Stimulated activated CD8-positive, alpha-beta memory T cell treated with anti-CD3 and anti-CD28 coated beads, Interleukin-7, amount 100 ng/mL, for 48 hours (primary cell): ENCODE results near the gene IL17REL.

Experiments
- DNase-seq, 2 donors: peaks; one replicate each; pipeline ENCODE4 v3.0.0-alpha.2; 2020; ENCODE audit warnings: low read depth in 1 of 2; ENCODE audit errors: extremely low read depth in 1 of 2

IL17REL gene

GRCh38 chr22:50012211-50013181 is at the start of gene IL17REL:
IL17REL (minus strand) TSS chr22:50012765; CDS start chr22:50012646, 119 bp downstream.
- DNase-seq = no peak

- no peak for DNase-seq
Observed at GRCh38 chr22:50061824-50062355, 49.3 kb upstream of the IL17REL start.

DNA sequence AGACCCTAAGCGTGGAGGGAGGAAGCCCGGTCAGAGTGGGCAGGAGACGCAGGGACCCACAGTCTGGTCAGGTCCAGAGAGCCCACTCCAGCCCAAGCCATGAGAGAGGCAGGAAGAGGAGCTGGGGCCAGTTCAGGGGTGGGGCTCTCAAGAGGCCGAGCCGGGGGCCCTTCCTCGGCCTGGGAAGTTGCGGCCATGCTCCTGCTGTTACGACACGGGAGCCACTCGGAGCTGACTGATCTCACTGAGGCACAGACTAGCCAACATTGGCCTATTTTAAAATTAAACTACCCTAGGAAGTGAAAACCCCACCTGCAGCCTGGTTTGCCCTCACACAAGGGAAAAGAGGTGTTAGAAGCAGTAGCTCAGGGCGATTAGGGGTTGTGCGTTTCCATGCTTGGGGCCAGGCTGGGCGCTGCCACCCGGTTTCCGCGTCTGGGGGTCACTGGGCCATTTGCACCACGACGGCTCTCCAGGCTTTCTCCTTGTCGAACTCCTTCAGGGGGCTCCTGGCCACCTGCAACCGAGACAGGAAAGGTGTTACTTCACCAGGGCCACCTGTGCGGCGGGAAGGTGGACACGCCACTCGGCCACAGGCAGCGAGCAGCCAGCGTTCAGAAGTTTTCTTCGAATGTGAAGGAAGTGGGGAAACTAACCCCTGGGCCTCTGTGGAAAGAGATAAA is 48.7 kb upstream of the IL17REL start:
- no peak for DNase-seq

- DNase-seq = no peak
Observed at GRCh38 chr22:50060441-50061140, 48.0 kb upstream of the IL17REL start.

- no peak for DNase-seq
Observed at GRCh38 chr22:50059881-50060262, 47.3 kb upstream of the IL17REL start.

GRCh38 chr22:50058906-50059880 is 46.6 kb upstream of the IL17REL start:
- no peak for DNase-seq

GRCh38 chr22:50058061-50058905 is 45.7 kb upstream of the IL17REL start, which contains the start of gene TTLL8:
TTLL8 (minus strand) TSS chr22:50058298.
- DNase-seq = no peak

DNA sequence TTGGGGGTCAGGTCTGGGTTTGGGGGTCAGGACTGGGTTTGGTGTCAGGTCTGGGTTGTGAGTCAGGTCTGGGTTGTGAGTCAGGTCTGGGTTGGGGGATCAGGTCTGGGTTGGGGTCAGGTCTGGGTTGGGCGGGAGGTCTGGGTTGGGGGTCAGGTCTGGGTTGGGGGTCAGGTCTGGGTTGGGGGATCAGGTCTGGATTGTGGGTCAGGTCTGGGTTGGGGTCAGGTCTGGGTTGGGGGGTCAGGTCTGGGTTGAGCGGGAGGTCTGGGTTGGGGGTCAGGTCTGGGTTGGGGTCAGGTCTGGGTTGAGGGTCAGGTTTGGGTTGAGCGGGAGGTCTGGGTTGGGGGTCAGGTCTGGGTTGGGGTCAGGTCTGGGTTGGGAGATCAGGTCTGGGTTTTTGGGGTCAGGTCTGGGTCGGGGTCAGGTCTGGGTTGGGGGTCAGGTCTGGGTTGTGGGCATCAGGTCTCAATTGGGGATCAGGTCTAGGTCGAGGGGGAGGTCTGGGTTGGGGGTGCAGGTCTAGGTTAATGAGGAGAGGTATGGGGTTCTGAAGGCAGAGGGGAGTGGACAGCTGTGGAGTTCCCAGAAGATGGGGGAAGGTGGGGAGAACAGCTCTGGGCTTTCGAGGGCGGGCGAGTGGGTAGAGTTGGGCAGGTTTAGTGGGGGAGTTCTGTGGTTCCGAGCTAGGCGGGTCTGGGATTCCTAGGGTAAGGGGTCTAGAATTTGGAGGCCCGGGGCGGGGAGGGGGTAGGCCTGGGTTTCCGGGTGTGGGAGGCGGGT is 44.9 kb upstream of the IL17REL start:
- DNase-seq = no peak

- no peak for DNase-seq
Observed at GRCh38 chr22:50056214-50056972, 43.8 kb upstream of the IL17REL start.

GRCh38 chr22:50053861-50054260 is 41.3 kb upstream of the IL17REL start:
- no peak for DNase-seq

DNA sequence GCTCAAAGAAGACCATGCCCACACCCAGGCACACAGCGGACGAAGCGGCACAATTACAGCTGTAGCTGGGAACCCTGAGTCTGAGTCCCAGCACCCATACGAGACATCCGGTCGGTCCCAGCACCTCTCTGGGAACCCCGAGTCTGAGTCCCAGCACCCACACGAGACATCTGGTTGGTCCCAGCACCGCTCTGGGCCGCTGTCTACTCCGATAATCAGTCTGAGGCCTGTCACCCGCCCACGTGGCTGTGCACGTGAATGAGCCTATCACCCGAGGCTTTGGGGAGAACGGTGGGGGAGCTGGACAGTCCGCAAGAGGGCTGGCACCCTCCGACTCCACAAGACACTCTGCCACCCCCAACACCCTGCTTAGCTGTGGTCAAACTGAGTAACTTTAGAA is 39.4 kb upstream of the IL17REL start:
- no peak for DNase-seq

DNA sequence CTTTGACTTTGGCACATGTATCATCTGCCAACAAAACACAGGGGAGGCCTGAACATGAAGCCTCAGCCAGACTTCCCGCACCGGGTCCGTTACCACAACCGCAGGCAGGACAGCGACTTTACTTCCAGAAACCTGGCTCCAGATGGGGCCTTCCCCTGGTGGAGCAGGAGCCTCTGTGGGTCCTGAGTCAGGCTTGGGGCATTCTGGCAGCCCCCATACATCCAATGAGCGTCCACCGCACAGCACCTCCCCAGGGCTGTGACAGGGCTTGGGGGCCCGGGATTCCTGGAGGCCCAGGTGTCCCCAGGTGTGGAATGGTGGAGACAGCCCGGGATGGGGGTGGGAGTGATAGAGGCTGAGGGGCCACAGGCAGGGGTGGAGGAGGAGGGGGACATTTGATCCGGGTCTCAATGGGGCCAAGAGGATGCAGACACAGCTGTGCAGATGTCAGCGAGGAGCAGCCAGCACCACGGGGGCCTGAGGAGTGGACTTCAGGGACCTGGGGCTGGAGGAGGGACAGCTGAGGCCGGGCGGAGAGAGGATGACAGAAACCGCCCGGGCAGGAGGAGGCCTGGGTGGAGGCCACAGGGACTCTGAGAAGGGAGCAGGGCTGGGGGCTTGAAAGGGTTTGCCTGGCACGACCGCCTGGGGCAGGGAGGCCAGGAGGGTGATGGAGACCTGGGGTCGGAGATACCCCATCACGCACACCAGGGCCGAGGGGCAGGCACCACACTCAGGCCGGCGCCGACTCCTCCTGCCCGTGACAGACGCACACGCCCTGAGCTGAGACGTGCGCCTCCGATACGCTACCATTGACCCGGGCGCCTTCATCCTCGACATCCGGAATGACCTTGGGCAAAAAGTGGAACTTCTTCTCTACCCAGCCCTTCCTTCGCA is 37.0 kb upstream of the IL17REL start:
- DNase-seq = no peak

DNA sequence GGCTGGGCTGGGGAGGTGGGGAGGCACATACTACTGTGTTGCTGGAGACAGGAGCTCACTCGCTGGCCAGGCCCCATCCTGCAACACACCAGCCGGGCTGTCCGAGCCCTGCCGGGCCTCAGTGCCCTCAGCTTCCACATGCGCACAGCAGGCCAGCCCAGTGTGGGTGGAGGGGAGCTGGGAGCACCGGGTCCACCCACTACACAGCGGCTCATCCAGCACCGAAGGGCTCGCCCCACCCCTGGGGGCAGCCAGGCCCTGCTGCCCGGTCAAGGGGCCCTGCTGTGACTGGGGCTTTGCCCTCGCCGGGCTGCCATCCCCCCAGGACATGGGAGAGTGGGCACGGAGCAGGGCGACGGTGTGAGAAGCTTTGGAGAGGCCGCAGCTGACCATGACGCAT is 36.3 kb upstream of the IL17REL start:
- no peak for DNase-seq

DNA sequence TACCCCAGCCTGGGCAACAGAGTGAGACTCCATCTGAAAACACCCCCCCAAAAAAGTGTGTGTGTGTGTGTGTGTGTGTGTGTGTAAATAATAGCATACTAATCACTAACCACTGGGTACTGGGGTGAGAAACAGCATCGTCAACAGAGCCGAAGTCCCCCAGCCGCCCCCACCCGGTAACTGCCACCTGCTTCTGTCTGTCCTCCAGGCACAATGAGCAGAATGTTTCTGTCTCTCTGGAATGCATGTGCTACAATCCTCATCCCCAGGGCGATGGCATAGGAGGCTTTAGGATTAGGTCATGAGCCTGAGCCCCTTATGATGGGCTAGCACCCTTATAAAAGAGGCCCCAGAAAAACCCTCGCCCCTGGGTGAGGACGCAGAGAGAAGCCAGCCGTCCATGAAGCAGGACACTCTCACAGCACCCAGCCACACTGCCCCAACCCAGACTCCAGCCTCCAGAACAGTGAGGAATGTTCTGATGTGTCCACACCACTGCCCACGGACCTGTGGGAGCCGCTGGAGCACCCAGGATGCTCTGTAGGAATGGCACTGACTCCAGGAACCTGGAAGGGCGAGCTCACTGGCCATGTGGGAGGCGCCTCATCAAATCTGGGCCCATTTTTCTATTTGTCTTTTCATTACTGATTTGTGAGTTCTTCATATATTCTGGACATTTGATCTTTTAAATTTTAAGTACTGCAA is 35.6 kb upstream of the IL17REL start:
- DNase-seq = no peak

DNA sequence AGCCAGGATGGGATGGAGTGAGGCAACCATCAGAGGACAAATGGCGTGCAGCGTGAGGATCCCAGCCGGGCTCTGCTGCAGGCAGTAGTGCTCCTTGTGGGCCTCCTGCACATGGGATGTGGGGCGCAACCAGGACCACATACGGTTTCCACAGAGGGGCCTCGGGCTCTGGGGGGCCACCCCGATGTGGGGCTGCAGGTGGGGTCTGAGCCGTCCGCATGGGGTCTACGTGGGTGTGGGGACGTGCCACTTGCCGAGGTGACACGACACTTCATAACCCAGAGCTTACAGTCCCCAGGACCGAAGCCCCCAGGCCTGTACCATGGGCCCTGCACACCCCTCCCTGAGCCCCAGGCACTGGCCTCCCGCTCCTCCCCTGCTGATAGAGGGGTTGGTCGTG is 34.8 kb upstream of the IL17REL start:
- DNase-seq = no peak
